GM19238 (cell line): Measurements from ENCODE around the gene PAX3.

Experiments used
- DNase-seq: peaks from one replicate; pipeline ENCODE4 v3.0.0; 2011; ENCODE audit warnings: low spot score; ENCODE audit not compliant: insufficient read length

The PAX3 gene

DNA sequence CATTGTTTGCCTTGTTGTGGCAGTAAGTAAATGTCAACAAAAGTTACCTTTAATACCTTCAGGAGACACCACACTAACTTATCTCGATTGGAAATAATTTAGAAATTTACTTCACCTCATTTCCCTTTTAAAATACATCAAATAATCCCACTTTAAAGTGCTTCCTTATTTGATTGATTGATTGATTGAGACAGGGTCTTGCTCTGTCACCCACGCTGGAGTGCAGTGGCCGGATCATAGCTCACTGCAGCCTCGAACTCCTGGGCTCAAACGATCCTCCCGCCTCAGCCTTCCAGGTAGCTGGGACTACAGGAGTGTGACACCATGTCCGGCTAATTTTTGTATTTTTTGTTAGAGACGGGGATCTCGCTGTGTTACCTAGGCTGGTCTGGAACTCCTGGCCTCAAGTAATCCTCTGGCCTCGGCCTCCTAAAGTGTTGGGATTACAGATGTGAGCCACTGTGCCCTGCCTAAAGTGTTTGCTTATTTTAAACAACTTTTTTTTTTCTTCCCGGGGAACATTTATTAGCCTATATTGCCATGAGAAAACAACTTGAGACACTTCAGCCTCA, 12.0 kb upstream of the PAX3 start:
- DNase-seq, result no peak

DNA sequence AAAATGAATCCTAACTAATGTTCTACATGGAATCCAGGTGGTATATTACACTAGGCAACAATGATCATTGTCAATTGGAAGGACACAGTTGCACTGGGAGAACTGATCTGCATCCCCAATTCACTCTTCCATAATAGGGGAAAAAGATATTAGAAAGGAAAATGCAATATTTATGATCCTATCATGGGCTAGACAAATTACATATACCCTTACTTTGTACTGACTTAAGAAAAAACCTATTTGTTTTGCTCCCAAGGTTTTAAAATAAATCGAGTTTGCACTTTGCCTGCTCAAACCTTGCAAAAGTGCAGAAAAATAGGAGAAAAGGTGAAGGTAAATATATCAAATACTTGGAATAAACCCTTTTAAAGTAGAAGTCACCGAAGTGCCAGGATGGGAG, 11.0 kb upstream of the PAX3 start:
- no peak for DNase-seq

DNA sequence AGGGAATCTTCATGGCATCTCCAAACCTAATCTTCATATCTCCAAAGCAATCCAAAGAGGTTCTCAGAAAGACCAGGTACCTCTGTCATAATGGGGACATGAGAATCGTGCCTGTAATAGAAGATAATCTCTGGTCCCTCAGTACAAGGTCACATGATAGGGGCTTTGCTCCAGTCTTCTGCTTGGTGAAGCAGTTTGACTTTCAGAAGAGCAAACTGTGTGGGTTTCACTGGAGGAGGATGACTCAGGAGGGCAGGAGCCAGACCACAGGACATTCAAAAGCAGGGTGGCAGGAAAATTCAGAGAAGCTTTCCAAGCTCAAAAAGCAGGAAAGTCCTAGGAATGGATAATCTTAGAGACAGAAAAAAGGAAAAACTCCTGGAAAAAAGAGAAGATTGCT, 10.6 kb upstream of the PAX3 start:
- no peak for DNase-seq

DNA sequence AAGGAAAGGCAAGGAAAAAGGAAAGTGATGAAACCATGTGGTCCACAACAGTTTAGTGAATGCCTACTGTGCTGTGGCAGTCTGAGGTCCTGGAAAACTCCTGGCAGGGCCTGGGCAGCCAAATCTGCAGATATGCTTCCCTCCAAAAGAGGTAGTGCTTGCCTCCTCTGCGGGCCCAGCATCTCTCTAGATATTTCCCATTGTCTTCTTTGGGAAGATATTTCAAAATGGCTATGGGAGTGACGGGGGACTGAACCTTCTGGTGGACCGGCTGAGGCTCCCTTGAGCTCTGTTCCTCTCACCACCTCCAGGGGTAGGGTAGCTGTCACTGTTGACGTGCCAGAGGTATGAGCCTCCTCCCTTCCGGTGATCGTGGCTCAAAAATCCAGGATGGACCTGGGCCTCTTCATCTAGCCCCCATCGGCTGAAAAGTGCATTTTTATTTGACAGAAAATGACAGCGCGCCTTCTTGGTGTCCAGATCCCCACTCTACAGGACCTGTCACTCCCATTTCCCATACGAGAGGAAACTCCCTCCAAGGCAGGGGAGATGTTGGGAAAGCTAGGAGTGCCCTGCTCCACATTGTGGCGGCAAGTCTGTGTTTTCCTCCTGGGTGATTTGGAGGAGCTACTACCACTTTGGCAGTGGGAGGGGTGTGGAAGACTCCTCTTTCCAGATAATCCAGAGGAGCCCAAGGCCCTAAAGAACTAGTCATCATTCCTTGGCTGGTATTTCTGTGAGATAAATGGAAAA, 9.4 kb upstream of the PAX3 start:
- DNase-seq, result no peak

DNA sequence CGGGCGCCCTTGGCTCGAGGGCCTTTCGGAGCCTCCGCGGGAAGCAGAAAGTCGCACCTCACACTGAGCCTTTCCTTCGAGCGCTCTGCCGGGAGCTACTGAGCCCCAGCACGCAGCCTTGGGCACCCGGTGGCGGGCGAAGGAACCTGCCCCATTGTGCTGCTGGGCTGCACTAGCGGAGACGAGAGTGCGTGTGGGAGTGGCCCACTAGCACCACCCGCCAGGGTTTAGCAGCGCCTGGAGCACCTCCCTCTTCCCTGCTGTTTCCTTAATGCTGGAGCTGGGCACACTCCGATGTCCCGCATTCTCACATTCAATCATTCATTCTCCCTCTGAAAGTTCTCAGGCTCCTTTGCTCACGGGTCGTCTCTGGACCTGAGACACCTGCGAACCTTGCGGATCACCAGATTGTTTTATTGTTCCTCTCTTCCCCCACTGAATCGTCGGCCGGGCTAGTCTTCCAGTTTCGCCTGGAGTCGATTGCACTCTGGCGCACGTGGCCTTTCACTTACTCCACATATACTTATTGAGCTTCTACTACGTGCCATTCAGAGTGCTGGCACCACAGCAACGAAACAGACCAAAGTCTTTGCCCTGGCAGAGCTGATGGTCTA, 8.5 kb upstream of the PAX3 start:
- no peak for DNase-seq

DNA sequence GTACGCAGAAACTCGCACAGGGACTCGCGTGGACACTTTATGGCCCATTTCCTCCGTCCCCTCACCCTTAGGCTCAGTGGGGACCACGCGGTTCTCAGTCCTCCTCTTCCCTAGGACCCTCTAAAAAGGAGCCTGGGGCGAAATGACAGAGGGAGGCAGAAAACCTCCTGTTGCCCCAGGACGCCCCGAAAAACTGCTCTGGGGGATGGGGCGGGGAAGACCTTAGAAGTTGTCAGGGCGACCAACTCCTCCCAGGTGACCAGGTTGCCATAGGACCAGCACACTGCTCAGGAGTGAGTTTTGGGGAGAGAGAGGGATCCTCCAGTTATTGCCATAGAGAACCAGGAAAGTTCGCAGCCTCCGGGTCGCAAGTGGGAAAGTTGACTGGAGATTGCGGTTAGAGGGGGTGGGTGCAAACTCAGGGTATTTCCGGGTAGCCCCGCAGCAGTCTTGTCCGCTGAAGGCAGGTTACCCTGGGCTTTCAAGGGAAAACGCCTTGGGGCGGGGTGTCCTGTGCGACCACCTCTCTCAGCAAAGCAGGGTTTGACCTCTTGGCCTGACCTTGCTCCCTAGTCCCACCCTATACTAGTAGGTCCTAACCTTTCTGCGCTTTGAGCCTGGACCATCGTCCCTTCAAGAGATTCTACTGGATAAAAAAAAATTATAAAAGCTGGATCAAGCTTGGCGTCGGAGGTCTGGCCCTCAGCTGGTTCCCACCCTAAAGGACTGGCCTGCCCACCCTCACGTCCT, 7.8 kb upstream of the PAX3 start:
- no peak for DNase-seq

DNA sequence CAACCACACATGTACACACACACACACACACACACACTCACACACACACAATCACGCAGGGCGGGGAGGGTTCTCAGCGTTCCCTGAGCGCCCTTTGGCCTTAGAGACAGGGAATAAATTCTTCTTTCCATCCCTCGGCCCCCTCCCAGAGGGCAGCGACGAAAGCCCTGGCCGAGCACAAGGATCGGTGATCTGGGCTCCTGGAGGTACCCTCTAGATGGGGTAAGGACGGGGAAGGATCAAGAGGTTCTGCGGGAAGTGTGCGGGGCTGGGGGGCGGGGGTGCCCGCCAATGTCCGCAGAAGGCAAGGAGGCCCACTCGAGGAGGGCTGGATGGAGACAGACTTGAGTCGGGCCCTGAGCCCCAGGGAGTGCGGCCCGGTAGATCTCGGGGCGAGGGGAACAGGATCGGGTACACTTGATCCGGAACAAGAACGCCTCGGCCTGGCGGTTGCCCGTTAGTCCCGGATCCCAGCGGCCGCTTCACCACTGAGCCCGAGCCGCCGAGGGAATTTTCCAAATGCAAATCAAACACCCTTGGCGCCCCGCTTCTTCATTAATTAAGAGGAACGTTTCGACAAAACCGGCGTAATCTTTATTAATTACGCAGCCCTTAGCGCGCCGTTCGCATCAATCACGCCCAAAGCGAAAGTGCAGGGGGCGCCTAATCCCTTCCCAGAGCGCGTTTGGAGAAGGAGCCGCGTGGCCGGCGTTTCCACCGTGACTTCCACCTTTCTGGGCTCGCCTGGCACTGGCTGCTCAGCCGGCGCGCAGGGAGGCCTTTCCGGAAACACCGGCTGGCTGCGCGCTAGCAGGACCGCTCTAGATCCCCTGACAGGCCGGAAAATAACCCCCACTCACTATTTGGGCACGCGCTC, 7.0 kb upstream of the PAX3 start:
- no peak for DNase-seq

DNA sequence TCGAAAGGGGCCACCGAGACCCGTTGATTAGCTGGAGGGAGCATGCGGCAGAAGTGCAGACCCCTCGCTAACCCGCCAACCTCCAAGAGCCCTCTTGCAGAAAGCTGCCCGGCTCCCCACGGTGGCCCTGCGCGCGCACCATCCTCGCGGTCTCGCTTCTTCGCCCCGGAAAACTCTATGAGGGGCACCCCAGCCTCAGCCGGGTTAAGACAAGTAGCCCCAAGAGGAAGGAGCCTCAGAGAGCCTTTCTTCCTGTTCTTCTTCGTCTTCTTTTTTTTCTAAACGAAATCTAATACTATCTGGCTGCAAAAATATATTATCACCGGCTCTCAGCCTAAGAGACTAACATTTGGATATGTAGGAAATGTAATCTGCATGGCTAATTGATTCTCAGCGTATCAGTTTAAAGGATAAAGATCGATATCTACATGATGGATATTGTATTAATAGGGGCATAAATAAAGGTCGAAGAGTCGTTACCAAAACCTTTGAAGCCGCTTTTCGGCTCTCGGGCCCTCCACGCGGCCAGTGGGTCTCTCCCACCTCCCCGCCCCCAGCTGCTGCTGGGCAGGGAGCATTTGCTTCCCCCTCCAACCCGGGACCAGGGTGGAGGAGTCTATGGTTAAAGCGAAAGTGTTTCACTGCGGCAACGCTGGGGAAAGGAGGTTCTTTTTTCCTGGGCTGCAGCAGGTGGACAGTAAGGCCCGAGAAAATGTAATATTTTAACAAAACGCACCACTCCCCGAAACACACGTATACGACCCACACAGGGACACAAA, 6.1 kb upstream of the PAX3 start:
- no peak for DNase-seq

DNA sequence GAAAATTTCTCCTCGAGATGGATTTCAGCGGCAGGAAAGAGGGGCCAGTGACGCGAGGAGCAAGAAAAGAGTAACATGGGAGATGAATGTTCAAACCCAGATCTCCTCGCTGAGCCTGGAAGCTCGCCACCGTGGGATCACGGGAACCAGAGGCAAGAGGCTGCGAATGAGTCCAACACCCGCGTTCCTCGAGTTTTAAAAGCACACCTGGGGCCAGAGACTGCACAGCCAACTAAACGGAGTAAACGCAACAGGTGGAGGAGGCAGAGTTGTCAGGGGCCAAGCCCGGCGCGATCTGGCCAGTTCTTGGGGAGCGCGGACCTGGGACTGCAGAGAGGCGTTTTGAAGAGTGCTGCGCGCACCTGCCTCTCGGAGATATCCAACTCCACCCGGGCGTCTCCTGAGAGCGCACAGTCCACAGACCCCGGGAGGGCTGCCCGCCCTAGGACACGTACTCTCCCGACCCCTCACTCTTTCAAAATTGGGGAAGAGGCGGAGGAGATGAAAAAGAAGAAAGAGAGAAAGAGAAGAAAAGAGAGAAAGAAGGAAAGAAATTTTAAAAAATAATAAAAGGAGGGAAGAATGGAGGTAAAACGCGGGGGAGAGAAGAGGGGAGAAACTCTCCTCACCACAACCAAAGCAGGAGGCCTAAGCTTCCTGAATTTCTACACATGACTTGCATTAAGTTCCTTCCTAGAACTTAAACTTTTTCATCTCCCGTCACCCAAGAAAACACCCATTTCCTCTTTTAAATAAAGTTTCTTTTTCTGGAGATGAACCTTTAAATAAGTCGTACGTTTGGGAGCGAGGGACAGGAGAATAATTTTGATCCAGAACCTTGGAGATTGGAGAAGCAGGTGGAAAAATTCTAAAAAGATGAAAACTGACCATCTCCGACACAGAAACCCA, 5.3 kb upstream of the PAX3 start:
- no peak for DNase-seq

DNA sequence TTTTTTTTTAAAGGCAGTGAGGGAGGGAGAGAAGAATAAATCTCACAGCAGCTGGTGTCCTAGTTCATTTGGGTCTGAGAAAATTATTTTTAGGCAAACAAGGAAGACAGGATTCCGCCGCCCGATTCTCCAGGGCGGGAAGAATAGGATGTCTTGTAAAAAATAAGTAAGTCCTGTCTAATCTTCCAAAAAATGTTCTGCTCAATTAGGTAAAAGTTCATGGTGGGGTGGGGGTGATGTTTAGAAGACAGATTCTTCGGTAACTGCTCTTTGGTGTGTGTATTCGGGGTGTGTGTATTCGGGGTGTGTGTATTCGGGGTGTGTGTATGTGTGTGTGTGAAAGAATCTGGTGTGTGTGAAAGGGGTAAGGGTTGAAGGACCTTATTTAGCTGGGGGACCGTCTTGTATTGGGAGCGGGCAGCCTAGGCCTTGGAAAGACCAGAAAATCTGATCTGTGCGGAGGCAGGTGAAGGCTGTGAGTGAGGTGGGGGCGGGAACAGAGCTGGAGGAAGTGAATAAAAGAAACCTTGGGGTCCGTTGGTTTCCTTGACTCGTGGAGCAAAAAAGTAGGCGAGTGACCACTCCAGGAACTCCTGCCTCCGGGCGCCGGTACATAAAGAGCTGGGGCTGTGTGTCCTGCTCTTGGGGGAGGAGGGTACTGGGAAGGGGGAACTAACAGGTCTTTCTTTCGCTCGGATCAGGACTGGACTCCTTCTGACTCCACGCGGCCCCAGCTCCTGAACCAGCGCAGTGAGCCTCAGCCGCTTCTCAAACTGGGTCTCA, 4.4 kb upstream of the PAX3 start:
- DNase-seq, result no peak

DNA sequence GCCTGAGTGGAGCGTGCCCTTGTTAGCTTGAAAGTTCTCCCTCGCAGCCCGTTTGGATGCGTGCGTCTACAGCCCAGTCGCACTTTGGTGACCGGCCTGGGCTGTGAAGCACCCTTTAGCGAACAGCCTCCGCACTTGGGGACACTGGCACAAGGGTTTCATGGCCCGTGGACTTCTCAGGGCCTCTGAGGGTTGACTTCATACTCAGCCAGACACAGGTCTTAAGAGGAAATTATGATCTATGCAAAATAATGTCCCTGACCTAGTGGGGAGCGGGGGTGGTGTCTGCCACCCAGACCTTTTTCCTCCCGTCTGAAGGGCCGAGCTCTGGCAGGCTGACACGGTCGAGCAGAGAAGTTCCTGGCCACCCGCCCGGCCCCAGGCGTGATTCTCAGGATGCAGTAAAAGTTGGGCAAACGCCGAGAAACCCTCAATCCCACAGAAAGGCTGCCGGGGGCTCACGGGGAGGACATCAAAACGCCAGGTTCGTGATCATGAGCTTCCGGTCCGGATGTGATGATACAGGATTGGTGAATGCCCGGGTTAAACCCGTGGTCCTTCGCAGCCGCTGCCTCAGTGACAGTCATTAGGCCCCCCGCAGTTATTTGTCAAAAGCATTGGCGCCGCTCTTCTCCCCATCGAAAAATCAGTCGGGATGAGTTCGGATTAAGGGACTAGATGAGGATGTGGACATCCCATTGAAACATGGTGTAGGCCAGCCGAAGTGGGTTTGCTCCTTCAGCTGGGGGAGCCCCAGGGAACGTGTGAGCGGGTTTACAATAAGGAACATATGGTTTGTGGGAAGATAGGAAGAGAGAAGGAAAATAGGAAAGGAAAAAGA, 3.6 kb upstream of the PAX3 start:
- no peak for DNase-seq

DNA sequence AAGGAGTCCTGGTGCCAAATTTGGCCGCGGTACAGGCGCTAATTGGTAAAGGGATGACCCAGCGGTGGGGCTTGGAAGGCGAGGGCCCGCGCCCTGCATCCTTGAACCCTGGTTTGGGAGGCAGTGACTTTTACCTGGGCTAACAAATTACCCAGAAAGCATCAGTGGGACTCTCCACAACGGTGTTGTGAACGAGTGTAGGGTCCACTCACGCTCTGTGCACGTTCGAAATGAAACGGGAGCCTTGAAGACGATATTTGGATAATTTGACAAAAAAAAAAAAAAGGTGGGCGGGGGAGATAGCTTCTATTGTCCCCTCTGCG, 3.0 kb upstream of the PAX3 start:
- DNase-seq, result no peak

DNA sequence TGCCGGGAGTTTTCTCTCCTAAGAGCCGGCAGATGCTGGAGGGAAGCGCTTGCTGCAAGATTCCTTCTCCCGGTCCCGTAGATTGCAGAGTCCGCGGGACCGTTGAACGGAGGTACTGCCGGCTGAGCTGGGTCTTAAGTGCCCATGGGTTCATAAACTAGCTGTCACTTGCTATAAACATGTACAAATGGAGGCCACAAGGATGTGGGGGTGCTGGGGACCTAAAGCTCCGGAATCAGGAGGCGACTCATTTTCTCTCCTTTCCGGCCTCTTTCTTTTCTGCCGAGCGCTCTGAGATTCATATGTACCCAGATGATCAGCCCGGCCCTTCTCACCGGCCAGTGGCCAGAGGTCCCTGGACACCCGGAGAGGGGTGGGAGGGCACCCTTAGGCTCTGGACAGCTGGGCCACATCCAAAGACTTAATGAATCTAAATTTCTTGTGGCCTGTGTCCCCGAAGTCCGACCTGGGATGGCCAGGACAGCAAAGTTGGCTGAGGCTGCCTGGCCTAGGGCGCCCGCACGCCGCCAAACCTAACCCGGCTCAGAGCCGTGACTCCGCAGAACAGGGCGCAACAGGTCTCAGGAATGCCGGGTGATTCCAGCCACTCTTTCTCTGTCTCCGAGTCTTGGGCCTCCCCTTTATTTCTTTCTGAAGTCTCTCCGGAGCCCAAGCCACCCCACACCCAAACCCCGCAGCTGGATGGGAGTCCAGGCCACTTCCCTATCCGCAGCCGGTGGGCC, 2.4 kb upstream of the PAX3 start:
- DNase-seq, result no peak

DNA sequence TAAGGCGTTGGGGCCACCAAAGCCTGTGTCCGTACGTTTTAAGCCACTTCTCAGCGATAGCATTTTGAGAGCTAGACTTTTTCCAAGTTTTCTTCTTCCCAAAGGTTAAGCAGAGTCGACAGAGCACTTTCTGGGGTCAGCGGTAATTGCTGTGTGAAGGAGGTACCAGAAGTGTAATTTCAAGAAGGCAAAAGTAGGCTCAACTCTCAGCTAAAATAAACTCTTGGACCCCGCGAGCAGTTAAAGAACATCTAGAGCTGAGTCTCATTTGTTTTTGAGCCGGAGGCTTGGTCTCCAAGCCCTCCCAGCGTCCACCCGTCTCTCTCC, 1.9 kb upstream of the PAX3 start:
- no peak for DNase-seq

DNA sequence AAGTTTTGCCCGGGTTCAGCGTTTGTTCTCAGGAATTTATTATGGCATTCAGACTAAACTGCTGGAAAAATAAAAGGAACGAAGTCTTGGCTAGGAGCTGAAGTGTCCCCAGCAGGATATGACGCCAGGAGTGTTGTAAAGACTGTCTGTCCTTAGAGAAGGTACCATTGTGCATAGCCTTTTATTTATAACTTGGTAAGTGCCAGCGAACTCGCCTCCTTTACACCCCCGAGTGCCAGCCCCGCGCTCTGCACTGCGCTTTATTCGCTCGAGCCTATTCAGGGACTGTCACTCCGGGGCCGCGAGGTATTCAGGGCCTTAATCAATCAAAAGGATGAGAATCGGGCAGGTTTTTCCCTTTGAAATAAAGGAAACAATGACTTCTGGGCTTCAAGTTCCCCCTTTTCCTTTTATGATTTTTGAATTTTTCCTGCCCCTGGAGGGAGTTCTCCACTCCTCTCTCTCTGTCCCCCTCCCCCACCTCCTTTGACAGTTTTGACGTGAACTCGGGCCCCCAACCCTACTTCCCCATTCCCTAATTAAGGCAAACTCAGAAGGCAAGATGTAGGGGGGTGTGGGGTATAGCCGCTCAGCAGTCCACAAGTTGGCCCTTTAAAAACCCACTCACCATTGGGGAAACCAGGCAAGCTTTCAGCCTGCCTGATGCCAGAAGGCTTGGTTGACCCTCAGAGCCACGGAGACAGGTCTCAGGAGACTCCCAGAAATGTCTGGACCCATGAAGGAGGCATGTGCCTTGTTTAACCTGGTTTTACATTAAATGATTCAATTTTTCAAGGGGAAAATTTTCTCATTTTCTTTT, 1.3 kb upstream of the PAX3 start:
- no peak for DNase-seq

DNA sequence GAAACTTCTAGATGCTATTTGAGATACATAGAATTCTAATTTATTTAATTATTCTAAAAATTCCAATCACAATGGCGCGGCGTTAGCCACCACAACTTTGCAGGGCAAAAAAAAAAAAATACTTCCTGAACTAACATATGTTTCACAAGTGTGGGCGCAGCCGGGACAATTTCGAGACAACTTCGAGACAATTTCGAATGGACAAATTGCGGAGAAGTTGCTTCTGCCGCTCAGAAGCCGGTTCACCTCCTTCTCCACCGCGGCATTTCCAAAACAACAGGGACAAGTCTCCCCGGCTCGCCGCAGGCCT, 842 bp downstream of the PAX3 start:
- no peak for DNase-seq

DNA sequence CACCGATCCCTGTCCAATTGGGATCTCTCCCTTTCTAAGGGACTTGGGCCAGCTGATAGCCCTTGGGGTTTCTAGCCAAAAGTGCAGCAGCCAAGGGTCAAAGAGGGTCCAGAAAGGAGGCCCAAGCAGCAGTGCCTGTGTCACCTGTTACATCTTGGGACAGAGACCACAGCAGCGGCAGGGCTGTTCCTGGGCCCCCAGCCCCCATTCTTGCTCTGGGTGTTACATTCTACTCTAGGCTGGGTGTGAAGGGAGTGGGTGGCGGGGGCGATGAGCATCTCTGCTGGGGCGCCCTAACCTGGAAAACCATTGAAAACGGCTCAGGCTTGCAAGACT, 1.2 kb downstream of the PAX3 start:
- no peak for DNase-seq
